Sigmoid colon (tissue), 7 donors: ENCODE data around the gene RAB11FIP5. TPM values are rescaled to one million over a fixed set of nuclear protein-coding genes. Genes with fewer than 3 reads are reported as not detected.
A peak's percentile ranks its signal among the peaks of the same experiment; 100 is the strongest.

ENCODE experiments used
- DNase-seq: peaks from one replicate; pipeline ENCODE4 v3.0.0-alpha.2; 2019
- H3K27ac ChIP-seq, 4 donors: fragments of 200-600 bp; sonication (generic); one replicate each; pipeline ENCODE4 v1.5.1; 2016 to 2019; ENCODE audit warnings: mild to moderate bottlenecking in 1 of 4
- H3K27me3 ChIP-seq, 3 donors: fragments of 200-600 bp; sonication (generic); one replicate each; pipeline ENCODE4 v1.5.1; 2019; ENCODE audit warnings: mild to moderate bottlenecking in 1 of 3
- H3K36me3 ChIP-seq, 4 donors: fragments of 200-600 bp; sonication (generic); one replicate each; pipeline ENCODE4 v1.5.1; 2016 to 2019
- H3K4me1 ChIP-seq, 4 donors: fragments of 200-600 bp; sonication (generic); one replicate each; pipeline ENCODE4 v1.5.1; 2017 to 2019
- H3K4me3 ChIP-seq, 4 donors: fragments of 200-600 bp; sonication (generic); one replicate each; pipeline ENCODE4 v1.5.1; 2017 to 2019; ENCODE audit warnings: mild to moderate bottlenecking in 2 of 4, moderate library complexity in 1 of 4
- H3K9me3 ChIP-seq, 4 donors: fragments of 200-600 bp in 3 of 4; sonication (generic) in 3 of 4; one replicate each; pipeline versions ENCODE4 v1.5.1 to v1.6.1; 2013 to 2019
- EP300 ChIP-seq, 4 donors: sonication (generic); formaldehyde crosslinking; IDR thresholded peaks; one replicate each; pipeline ENCODE4 v1.6.1; 2017; ENCODE audit warnings: antibody characterized with exemption in 4 of 4
- POLR2A ChIP-seq, 2 donors: fragments of 450-650 bp; IDR thresholded peaks; one replicate each; pipeline ENCODE4 v1.6.1; 2016; ENCODE audit warnings: antibody characterized with exemption in 2 of 2, mild to moderate bottlenecking in 2 of 2, moderate library complexity in 2 of 2
- POLR2AphosphoS5 ChIP-seq, 4 donors: sonication (generic); formaldehyde crosslinking; IDR thresholded peaks; one replicate each; pipeline ENCODE4 v1.6.1; 2017; ENCODE audit warnings: antibody characterized with exemption in 4 of 4
- WGBS, 2 donors: extraction: QIAGEN DNeasy Blood & Tissue Kit; methylation state at CpG; one replicate each; pipeline ENCODE4 v1.1.7; 2013; 5-methylcytosine and 5-hydroxymethylcytosine counted together
- intact Hi-C: fragments of 100-400 bp; cut with DNase I; formaldehyde crosslinking; loops from one replicate; pipeline ENCODE4 v1.15.1; 2023
- polyA plus RNA-seq, 3 donors: library from polyadenylated mRNA; stranded (reverse); fragments of 200-250 nt; gene quantifications; one replicate each; pipeline ENCODE4 v1.2.3, GENCODE V29; 2013
- total RNA-seq, 4 donors: library from RNA; depleted of rRNA; stranded (reverse); fragments of >200 nt; gene quantifications; one replicate each; pipeline ENCODE4 v1.1.0, GENCODE V29; 2016
- TF ChIP-seq, protein P1 (sequence below), 4 experiments: fragments of 450-650 bp in 3 of 4; fragments of 200-600 bp in 1 of 4; IDR thresholded peaks; one replicate each; pipeline ENCODE4 v1.5.1; 2016 to 2019; ENCODE audit warnings: antibody characterized with exemption in 4 of 4, mild to moderate bottlenecking in 3 of 4, moderate library complexity in 2 of 4
- donor health status: healthy with polysubstance abuse.
- donor health status: Bipolar disorder and iron deficiency.
- donor health status: healthy.

RAB11FIP5 gene, protein sequence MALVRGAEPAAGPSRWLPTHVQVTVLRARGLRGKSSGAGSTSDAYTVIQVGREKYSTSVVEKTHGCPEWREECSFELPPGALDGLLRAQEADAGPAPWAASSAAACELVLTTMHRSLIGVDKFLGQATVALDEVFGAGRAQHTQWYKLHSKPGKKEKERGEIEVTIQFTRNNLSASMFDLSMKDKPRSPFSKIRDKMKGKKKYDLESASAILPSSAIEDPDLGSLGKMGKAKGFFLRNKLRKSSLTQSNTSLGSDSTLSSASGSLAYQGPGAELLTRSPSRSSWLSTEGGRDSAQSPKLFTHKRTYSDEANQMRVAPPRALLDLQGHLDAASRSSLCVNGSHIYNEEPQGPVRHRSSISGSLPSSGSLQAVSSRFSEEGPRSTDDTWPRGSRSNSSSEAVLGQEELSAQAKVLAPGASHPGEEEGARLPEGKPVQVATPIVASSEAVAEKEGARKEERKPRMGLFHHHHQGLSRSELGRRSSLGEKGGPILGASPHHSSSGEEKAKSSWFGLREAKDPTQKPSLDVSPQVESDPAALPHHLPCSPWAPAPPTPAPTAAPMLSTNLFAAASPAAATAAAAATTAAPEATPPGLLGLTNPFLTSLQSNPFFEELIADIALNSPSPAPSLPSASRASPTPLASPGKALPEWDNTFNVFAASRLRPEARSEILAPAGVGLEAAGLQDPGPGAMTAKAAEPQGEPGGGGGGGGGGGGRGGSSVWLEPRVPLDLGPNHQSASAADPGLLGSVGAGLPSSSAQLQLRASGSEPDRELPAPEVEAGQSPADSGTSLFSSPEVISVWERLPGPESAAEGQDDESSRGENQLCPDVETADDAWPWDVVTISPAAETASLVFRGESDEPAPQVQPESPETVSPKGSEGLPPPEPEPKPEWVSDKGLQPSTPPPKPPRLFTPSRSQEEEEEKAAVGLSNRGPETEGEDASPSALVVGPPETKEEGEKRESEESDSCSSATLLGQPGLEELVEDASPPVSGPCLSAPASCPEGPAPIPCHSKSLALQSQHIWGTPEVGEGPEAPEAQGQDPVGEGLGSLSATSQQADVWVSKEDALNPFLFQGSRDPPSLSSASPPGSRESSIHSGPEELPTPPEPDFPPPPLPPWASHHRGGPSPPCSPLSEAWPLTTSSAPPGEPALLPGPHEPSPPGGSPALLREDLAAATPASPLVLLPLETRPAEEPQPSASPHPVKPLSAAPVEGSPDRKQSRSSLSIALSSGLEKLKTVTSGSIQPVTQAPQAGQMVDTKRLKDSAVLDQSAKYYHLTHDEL (N-terminal part only)
- total RNA-seq (10 to 100 TPM; 13.9 to 24.4 (median 19.4) TPM), polyA plus RNA-seq (10 to 100 TPM in 2 of 3 donors, 1 to 10 TPM in 1; 9.6 to 13.2 (median 12.8) TPM)

DNA sequence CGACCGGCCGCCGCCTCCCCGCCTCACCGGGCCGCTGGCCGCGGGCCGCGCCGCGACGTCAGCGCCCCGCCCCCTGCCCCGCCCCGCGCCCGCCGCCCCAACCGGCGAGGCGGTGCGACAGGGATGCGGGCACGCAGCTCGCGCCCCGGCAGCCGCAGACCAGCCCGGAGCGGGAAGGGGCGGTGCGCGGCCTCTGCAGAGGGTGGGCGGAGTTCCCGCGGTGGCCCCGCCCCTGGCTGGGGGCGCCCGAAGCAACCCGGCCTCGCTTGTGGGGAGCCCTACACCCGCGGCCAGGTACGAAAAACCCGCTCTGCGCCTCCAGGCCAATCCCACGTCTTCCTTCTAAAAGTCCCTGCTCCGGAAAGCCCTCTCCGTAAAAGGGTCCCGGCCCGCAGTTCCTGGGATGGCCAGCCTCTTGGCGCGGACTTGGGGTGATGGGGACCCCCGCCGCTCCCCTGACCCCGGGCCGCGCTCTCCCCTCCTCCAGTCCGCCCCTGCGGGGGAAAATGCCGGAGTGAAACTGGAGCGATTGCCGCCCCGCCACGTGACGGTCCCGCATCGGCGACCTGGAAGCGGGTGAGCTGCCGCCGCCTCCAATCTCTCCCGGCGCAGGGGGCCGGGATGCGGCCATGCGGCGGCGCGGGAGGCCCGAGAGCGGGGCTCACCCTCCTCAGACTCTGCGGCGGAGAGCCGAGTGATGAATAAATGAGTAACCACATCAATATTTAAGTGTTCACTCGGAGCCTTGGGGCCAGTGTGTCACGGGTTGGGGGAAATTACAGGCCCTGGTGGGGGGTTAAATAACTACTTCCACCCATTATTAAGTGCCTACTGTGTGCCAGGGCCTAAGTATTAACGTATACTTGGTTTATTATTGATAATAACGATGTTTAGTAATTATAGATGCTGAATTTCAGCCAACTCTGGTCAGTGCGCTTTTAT, at the start of gene RAB11FIP5:
Gene RAB11FIP5, minus strand, starts transcription at position 36 of the 942 bp plus-strand sequence. CDS start 171 bp downstream, outside the sequence.
- peak within 1 kb of the TSS; percentile 60 to 92 (median 84) for H3K4me3 ChIP-seq
- TF ChIP-seq, protein P1, sequence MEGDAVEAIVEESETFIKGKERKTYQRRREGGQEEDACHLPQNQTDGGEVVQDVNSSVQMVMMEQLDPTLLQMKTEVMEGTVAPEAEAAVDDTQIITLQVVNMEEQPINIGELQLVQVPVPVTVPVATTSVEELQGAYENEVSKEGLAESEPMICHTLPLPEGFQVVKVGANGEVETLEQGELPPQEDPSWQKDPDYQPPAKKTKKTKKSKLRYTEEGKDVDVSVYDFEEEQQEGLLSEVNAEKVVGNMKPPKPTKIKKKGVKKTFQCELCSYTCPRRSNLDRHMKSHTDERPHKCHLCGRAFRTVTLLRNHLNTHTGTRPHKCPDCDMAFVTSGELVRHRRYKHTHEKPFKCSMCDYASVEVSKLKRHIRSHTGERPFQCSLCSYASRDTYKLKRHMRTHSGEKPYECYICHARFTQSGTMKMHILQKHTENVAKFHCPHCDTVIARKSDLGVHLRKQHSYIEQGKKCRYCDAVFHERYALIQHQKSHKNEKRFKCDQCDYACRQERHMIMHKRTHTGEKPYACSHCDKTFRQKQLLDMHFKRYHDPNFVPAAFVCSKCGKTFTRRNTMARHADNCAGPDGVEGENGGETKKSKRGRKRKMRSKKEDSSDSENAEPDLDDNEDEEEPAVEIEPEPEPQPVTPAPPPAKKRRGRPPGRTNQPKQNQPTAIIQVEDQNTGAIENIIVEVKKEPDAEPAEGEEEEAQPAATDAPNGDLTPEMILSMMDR (IDR thresholded peaks at IDR 0.05) = peak in 1 of 4 experiments; percentile 16
- no peak for TF ChIP-seq POLR2A (IDR thresholded peaks at IDR 0.05)
- TF ChIP-seq EP300 (IDR thresholded peaks at IDR 0.05) = no peak
- TF ChIP-seq POLR2AphosphoS5 (IDR thresholded peaks at IDR 0.05) = peak; percentile 29 to 67 (median 54)
- 1 to 2% methylated on average over 93 of the region's 93 CpGs for WGBS, 2 donors
- H3K4me1 ChIP-seq = peaks cover 0 to 43% (median 33%) of the 10 kb centered on the region in 4 donors
- no peaks in the 10 kb centered on the region for H3K36me3 ChIP-seq
- peak; percentile 90 for DNase-seq
- intact Hi-C loops = loop anchor here (1.0 to 5.0 kb wide), 4 partner anchors 42 to 274 kb away; partner anchors contain the start of genes ALMS1, CCT7, PRADC1 and SFXN5
- no peaks in the 10 kb centered on the region for H3K9me3 ChIP-seq
- peak within 1 kb of the TSS; percentile 88 to 97 (median 92) for H3K27ac ChIP-seq
- no peaks in the 10 kb centered on the region for H3K27me3 ChIP-seq

DNA sequence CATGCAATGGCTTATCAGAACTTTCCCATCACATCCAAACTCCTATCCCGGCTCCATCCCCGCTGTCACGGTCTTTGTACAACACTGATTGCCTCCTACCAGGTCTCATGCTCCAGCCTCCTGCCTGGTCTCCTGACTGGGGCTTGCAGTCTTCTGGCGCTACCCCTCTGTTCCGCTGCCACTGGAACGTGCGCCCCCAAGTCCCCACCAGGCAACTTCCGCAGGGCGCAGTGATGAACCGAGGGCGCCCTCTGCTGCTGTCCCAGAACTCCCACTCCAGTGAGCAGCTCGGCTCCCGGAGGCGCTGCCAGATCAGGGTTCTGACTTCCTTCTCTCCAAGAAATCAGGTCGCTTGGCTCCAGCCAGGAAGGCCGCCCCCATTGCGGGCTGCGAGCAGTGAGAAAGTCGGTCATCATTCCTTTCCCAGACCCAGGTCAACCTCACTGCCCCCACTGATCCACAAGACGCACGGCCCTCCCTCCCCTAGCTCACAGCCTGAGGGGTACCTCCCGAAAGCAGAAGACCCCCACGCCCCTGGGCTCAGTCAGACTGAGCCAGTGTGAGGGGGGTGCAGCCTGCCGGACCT, 43.9 kb upstream of the RAB11FIP5 start:
- WGBS, 2 donors = 15 to 16% methylated on average over 24 of the region's 24 CpGs

DNA sequence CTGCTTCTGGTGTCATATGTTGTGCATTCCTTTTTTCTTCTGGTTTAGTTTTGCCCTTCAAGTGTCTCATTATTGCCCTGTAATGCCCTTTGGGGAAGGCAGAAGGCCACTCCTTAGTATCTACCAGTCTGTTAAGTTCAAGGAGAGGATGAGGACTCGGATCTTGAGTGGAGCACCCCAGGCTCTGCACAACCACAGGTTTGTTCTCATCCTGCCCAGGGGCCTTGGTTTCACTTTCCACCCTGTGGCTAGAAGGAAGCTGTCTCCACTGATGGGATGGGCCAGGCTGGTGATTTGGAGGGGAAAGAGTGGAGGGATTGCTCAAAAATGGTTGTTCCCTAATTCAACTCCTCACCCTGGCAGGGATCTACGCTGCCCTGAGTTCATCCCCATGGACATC, 30.2 kb upstream of the RAB11FIP5 start:
- no peaks in the 10 kb centered on the region for H3K9me3 ChIP-seq
- H3K4me1 ChIP-seq = no peaks in the 10 kb centered on the region
- intact Hi-C loops = no loop called here
- no peak overlapping the region for H3K4me3 ChIP-seq
- WGBS, 2 donors = 74 to 83% methylated on average over 2 of the region's 2 CpGs
- no peak for TF ChIP-seq EP300 (IDR thresholded peaks at IDR 0.05)
- TF ChIP-seq POLR2A (IDR thresholded peaks at IDR 0.05) = no peak
- TF ChIP-seq, protein P1 (IDR thresholded peaks at IDR 0.05) = no peak
- TF ChIP-seq POLR2AphosphoS5 (IDR thresholded peaks at IDR 0.05) = no peak
- H3K36me3 ChIP-seq = no peaks in the 10 kb centered on the region
- DNase-seq = no peak
- H3K27me3 ChIP-seq = no peaks in the 10 kb centered on the region
- no peak overlapping the region for H3K27ac ChIP-seq

More for the DNA sequence above, 43.9 kb upstream of the RAB11FIP5 start:
- Histone ChIP-seq H3K9me3 (no peaks in the 10 kb centered on the region), H3K27ac (no peak overlapping the region), H3K4me1 (peaks cover 0 to 7% (median 6%) of the 10 kb centered on the region in 4 donors), H3K4me3 (no peak overlapping the region), H3K27me3 (peaks cover 4 to 15% (median 10%) of the 10 kb centered on the region in 3 donors), H3K36me3 (no peaks in the 10 kb centered on the region)
- peak; percentile 78 for DNase-seq
- TF ChIP-seq POLR2AphosphoS5 (IDR thresholded peaks at IDR 0.05) (no peak), POLR2A (IDR thresholded peaks at IDR 0.05) (no peak), EP300 (IDR thresholded peaks at IDR 0.05) (no peak)
- TF ChIP-seq, protein P1 (IDR thresholded peaks at IDR 0.05) = peak; percentile 37 to 67 (median 62)
- intact Hi-C loops = loop anchor here (1.0 kb wide), 1 partner anchor 71 kb away; no protein-coding TSS in a partner anchor
